Thymus (tissue), 14 donors: ENCODE results near the gene LPCAT1. TPM values are rescaled to one million over a fixed set of nuclear protein-coding genes. Genes with fewer than 3 reads are reported as not detected.
"Not testable (repeated sequence)": the region's sequence is repeated elsewhere in the genome, so short reads cannot be mapped to it uniquely, and the experiment has no call there.

Experiments
- DNase-seq, 9 donors: peaks; one replicate each; pipeline ENCODE4 v3.0.0-alpha.2; 2013; ENCODE audit warnings: low spot score in 9 of 9, low read depth in 6 of 9, missing footprints in 1 of 9
- H3K27ac ChIP-seq, 2 donors: one replicate each; pipeline ENCODE4 v1.5.1; 2013; ENCODE audit warnings: control low read depth in 1 of 2, low read depth in 1 of 2, low read length in 1 of 2, mild to moderate bottlenecking in 1 of 2, moderate library complexity in 1 of 2
- H3K27me3 ChIP-seq, 2 donors: one replicate each; pipeline ENCODE4 v1.5.1; 2013; ENCODE audit warnings: low read length in 1 of 2; ENCODE audit not compliant: control insufficient read depth in 2 of 2, insufficient read depth in 1 of 2
- H3K36me3 ChIP-seq, 2 donors: one replicate each; pipeline ENCODE4 v1.5.1; 2013; ENCODE audit warnings: low read length in 1 of 2, mild to moderate bottlenecking in 1 of 2, moderate library complexity in 1 of 2; ENCODE audit not compliant: control insufficient read depth in 2 of 2, insufficient read depth in 2 of 2
- H3K4me1 ChIP-seq, 2 donors: one replicate each; pipeline ENCODE4 v1.5.1; 2013; ENCODE audit warnings: low read length in 2 of 2; ENCODE audit not compliant: control insufficient read depth in 2 of 2, insufficient read depth in 2 of 2
- H3K4me3 ChIP-seq, 2 donors: one replicate each; pipeline ENCODE4 v1.5.1; 2013; ENCODE audit warnings: low read length in 2 of 2, control low read depth in 1 of 2, mild to moderate bottlenecking in 1 of 2
- H3K9me3 ChIP-seq, 2 donors: one replicate each; pipeline ENCODE4 v1.5.1; 2013; ENCODE audit warnings: low read length in 1 of 2, mild to moderate bottlenecking in 1 of 2; ENCODE audit not compliant: control insufficient read depth in 2 of 2, insufficient read depth in 1 of 2
- WGBS: extraction: QIAGEN DNeasy Blood & Tissue Kit; methylation state at CpG from one replicate; pipeline ENCODE4 v1.1.7; 2013; 5-methylcytosine and 5-hydroxymethylcytosine counted together
- long read RNA-seq, 10 donors: transcript quantifications; one replicate each; lab custom pipeline, GENCODE V29; 2026
- polyA plus RNA-seq: library from polyadenylated mRNA; stranded (reverse); fragments of 200-250 nt; gene quantifications from one replicate; pipeline ENCODE4 v1.2.3, GENCODE V29; 2013
- total RNA-seq: library from RNA; stranded (reverse); fragments of 120-200 nt; gene quantifications from one replicate; pipeline ENCODE4 v1.2.4, GENCODE V29; 2013
- donor health status: healthy.

LPCAT1 gene
- total RNA-seq (16.8 TPM), polyA plus RNA-seq (50.5 TPM)
- long read RNA-seq, donor 1: 0 reads
- long read RNA-seq, donor 2: 0 reads
- long read RNA-seq, donor 3, transcript LPCAT1-201 (14 exons, 3,966 nt): major isoform, 8 of 8 reads
- long read RNA-seq, donor 3, partial matches to known transcripts: 0 of 8 reads
- long read RNA-seq, donor 3, other reads (novel, unspliced or antisense): 0 of 8 reads
- long read RNA-seq, donor 4, partial matches to known transcripts: 0 of 4 reads
- long read RNA-seq, donor 4, other reads (novel, unspliced or antisense): 0 of 4 reads
- long read RNA-seq, donor 5, partial matches to known transcripts: 0 of 4 reads
- long read RNA-seq, donor 5, other reads (novel, unspliced or antisense): 0 of 4 reads
- long read RNA-seq, donor 6, transcript LPCAT1-201 (14 exons, 3,966 nt): major isoform, 6 of 6 reads
- long read RNA-seq, donor 6, partial matches to known transcripts: 0 of 6 reads
- long read RNA-seq, donor 6, other reads (novel, unspliced or antisense): 0 of 6 reads
- long read RNA-seq, donor 7, partial matches to known transcripts: 0 of 3 reads
- long read RNA-seq, donor 7, other reads (novel, unspliced or antisense): 0 of 3 reads
- long read RNA-seq, donor 8, partial matches to known transcripts: 0 of 1 reads
- long read RNA-seq, donor 8, other reads (novel, unspliced or antisense): 0 of 1 reads
- long read RNA-seq, donor 9, partial matches to known transcripts: 0 of 1 reads
- long read RNA-seq, donor 9, other reads (novel, unspliced or antisense): 0 of 1 reads
- long read RNA-seq, donor 10, transcript LPCAT1-201 (14 exons, 3,966 nt): major isoform, 5 of 5 reads
- long read RNA-seq, donor 10, partial matches to known transcripts: 0 of 5 reads
- long read RNA-seq, donor 10, other reads (novel, unspliced or antisense): 0 of 5 reads

GRCh38 chr5:1523793-1524480, at the start of gene LPCAT1:
LPCAT1 (minus strand) TSS chr5:1523960; CDS start chr5:1523844, 116 bp downstream.
- peak within 1 kb of the TSS in 1 of 2 donors; percentile 78 for H3K27ac ChIP-seq
- WGBS: 6% methylated on average over 81 of the region's 85 CpGs
- H3K27me3 ChIP-seq: peaks cover 0 to 12% of the 10 kb centered on the region in 2 donors
- no peaks in the 10 kb centered on the region for H3K9me3 ChIP-seq
- peaks cover 11 to 13% of the 10 kb centered on the region in 2 donors for H3K36me3 ChIP-seq
- H3K4me1 ChIP-seq: peaks cover 9 to 14% of the 10 kb centered on the region in 2 donors
- peak within 1 kb of the TSS; percentile 43 to 91 for H3K4me3 ChIP-seq
- peak in 8 of 9 donors; percentile 42 to 84 (median 64) for DNase-seq

- H3K36me3 ChIP-seq: peaks cover 0 to 23% of the 10 kb centered on the region in 2 donors
- WGBS: 95% methylated on average over 7 of the region's 7 CpGs
- H3K27me3 ChIP-seq, H3K4me3 ChIP-seq, DNase-seq, H3K4me1 ChIP-seq, H3K27ac ChIP-seq: not testable (repeated sequence)
- H3K9me3 ChIP-seq: peaks cover 0 to 10% of the 10 kb centered on the region in 2 donors
Measured at GRCh38 chr5:1571875-1572274, 48.1 kb upstream of the LPCAT1 start.

DNA sequence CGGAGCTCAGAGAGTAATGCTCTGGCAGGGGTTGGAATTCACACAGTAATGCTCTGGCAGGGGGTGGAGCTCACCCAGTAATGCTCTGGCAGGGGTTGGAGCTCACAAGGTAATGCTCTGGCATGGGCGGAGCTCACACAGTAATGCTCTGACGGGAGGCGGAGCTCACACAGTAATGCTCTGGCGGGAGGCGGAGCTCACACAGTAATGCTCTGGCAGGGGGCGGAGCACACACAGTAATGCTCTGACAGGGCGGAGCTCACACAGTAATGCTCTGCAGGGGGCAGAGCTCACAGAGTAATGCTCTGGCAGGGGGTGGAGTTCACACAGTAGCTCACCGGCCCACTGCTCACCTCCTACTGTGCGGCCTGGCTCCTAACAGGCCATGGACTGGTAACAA, 47.2 kb upstream of the LPCAT1 start:
- 98% methylated on average over 10 of the region's 10 CpGs for whole genome bisulfite sequencing
- Histone ChIP-seq H3K4me3 (no peak overlapping the region), H3K27me3 (no peaks in the 10 kb centered on the region), H3K27ac (no peak overlapping the region), H3K36me3 (peaks cover 0 to 22% of the 10 kb centered on the region in 2 donors), H3K4me1 (peaks cover 0 to 3% of the 10 kb centered on the region in 2 donors), H3K9me3 (peaks cover 0 to 10% of the 10 kb centered on the region in 2 donors)
- DNase-seq: no peak

- Histone ChIP-seq H3K4me1 (peaks cover 0 to 3% of the 10 kb centered on the region in 2 donors), H3K4me3 (no peak overlapping the region), H3K27ac (peak overlapping the region; percentile 31 to 55), H3K27me3 (no peaks in the 10 kb centered on the region), H3K9me3 (peaks cover 0 to 10% of the 10 kb centered on the region in 2 donors), H3K36me3 (peaks cover 0 to 14% of the 10 kb centered on the region in 2 donors)
- peak in 1 of 9 donors; percentile 12 for DNase-seq
- WGBS: 69% methylated on average over 12 of the region's 12 CpGs
Measured at GRCh38 chr5:1568201-1568979, 44.6 kb upstream of the LPCAT1 start.

DNA sequence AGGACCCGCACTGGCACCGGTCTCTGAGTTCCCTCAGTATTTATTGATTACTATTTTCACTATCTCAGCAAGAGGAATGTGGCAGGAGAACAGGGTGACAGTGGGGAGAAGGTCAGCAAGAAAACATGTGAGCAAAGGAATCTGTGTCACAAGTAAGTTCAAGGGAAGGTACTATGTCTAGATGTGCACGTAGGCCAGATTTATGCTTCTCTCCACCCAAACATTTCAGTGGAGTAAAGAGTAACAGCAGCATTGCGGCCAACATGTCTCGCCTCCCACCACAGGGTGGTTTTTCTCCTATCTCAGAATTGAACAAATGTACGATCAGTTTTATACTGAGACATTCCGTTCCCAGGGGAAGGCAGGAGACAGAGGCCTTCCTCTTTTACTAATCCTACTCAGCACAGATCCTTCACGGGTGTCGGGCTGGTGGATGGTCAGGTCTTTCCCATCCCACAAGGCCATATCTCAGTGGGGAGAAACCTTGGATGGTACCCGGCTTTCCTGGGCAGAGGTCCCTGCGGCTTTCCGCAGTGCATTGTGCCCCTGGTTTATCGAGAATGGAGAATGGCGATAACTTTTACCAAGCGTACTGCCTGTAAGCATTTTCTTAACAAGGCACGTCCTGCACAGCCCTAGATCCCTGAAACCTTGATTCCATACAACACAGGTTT, 43.9 kb upstream of the LPCAT1 start:
- not testable (repeated sequence) for DNase-seq, H3K4me1 ChIP-seq, H3K27me3 ChIP-seq, H3K36me3 ChIP-seq, H3K4me3 ChIP-seq
- WGBS: 98% methylated on average over 16 of the region's 16 CpGs
- Histone ChIP-seq H3K27ac (peak overlapping the region in 1 of 2 donors; percentile 55), H3K9me3 (peaks cover 0 to 10% of the 10 kb centered on the region in 2 donors)

- peaks cover 0 to 3% of the 10 kb centered on the region in 2 donors for H3K4me1 ChIP-seq
- peaks cover 0 to under 1% of the 10 kb centered on the region in 2 donors for H3K36me3 ChIP-seq
- H3K4me3 ChIP-seq: no peak overlapping the region
- no peak overlapping the region for H3K27ac ChIP-seq
- DNase-seq: no peak
- 92% methylated on average over 25 of the region's 25 CpGs for WGBS
- no peaks in the 10 kb centered on the region for H3K27me3 ChIP-seq
- H3K9me3 ChIP-seq: peaks cover 0 to 10% of the 10 kb centered on the region in 2 donors
Measured at GRCh38 chr5:1565737-1566734, 42.3 kb upstream of the LPCAT1 start.
